CD4-positive, alpha-beta T cell treated with Interleukin-21 for 1 hour (primary cell): ENCODE results near the gene ADRA2A.

Experiments used
- DNase-seq: peaks from one replicate; pipeline ENCODE4 v3.0.0-alpha.2; 2020

Gene ADRA2A

GRCh38 chr10:111084366-111085255 lies 7.8 kb downstream of the ADRA2A start:
- DNase-seq = no peak

- no peak for DNase-seq
Measured at GRCh38 chr10:111085690-111086353, 9.0 kb downstream of the ADRA2A start.

- no peak for DNase-seq
Measured at GRCh38 chr10:111086574-111086973, 9.7 kb downstream of the ADRA2A start.

- DNase-seq = no peak
Measured at GRCh38 chr10:111087331-111087756, 10.5 kb downstream of the ADRA2A start.

GRCh38 chr10:111087968-111088505 lies 11.2 kb downstream of the ADRA2A start:
- DNase-seq = no peak

- DNase-seq = no peak
Measured at GRCh38 chr10:111089293-111089692, 12.5 kb downstream of the ADRA2A start.

- DNase-seq = no peak
Measured at GRCh38 chr10:111091833-111092232, 15.0 kb downstream of the ADRA2A start.

- DNase-seq = no peak
Measured at GRCh38 chr10:111093741-111094380, 17.0 kb downstream of the ADRA2A start.

- no peak for DNase-seq
Measured at GRCh38 chr10:111098679-111099437, 22.0 kb downstream of the ADRA2A start.

- no peak for DNase-seq
Measured at GRCh38 chr10:111100198-111100597, 23.4 kb downstream of the ADRA2A start.

GRCh38 chr10:111101796-111102195 lies 25.0 kb downstream of the ADRA2A start:
- DNase-seq = no peak

GRCh38 chr10:111102359-111102837 lies 25.6 kb downstream of the ADRA2A start:
- DNase-seq = no peak

GRCh38 chr10:111103196-111103840 lies 26.5 kb downstream of the ADRA2A start:
- no peak for DNase-seq

GRCh38 chr10:111104811-111105210 lies 28.0 kb downstream of the ADRA2A start:
- DNase-seq = no peak

- no peak for DNase-seq
Measured at GRCh38 chr10:111106081-111106480, 29.3 kb downstream of the ADRA2A start.

- no peak for DNase-seq
Measured at GRCh38 chr10:111107023-111107422, 30.2 kb downstream of the ADRA2A start.

GRCh38 chr10:111107846-111108245 lies 31.0 kb downstream of the ADRA2A start:
- DNase-seq = no peak

GRCh38 chr10:111108441-111108840 lies 31.6 kb downstream of the ADRA2A start:
- no peak for DNase-seq

GRCh38 chr10:111109501-111110242 lies 32.8 kb downstream of the ADRA2A start:
- no peak for DNase-seq

GRCh38 chr10:111110771-111111170 lies 33.9 kb downstream of the ADRA2A start:
- DNase-seq = no peak

GRCh38 chr10:111112333-111112732 lies 35.5 kb downstream of the ADRA2A start:
- no peak for DNase-seq
